ENCODE measurements around the gene HINT2. TPM values are rescaled to one million over a fixed set of nuclear protein-coding genes. Genes with fewer than 3 reads are reported as not detected.

HINT2 gene
- total RNA-seq, 4 donors from 2014 or later = 11.4 to 58.2 (median 50.6) TPM

- no peak for DNase-seq
- 68 to 73% methylated on average over 7 of the region's 7 CpGs for WGBS, 2 donors
- no peaks in the 10 kb centered on the region for H3K36me3 ChIP-seq
- TF ChIP-seq POLR2A (IDR thresholded peaks at IDR 0.05) (no peak), CTCF (IDR thresholded peaks at IDR 0.05) (no peak)
- H3K9me3 ChIP-seq = no peaks in the 10 kb centered on the region
- H3K4me3 ChIP-seq (replicated peaks in 1 of 3) = no peak overlapping the region
- peak overlapping the region in 1 of 3 donors; percentile 32 for H3K27ac ChIP-seq
- H3K27me3 ChIP-seq = no peaks in the 10 kb centered on the region
- intact Hi-C loops (cut with DNase I) = no loop called here
- H3K4me1 ChIP-seq = peaks cover 18% of the 10 kb centered on the region in 2 donors
These were observed 39.8 kb downstream of the HINT2 start for GRCh38 chr9:35774907-35775635.

- intact Hi-C loops (cut with DNase I) = no loop called here
- DNase-seq = no peak
- no peaks in the 10 kb centered on the region for H3K27me3 ChIP-seq
- H3K27ac ChIP-seq = peak overlapping the region in 1 of 3 donors; percentile 3
- no peak overlapping the region for H3K4me3 ChIP-seq (replicated peaks in 1 of 3)
- no peaks in the 10 kb centered on the region for H3K9me3 ChIP-seq
- TF ChIP-seq POLR2A (IDR thresholded peaks at IDR 0.05) (no peak), CTCF (IDR thresholded peaks at IDR 0.05) (no peak)
- WGBS, 2 donors = 90 to 91% methylated on average over 3 of the region's 3 CpGs
- H3K36me3 ChIP-seq = no peaks in the 10 kb centered on the region
- peaks cover 18% of the 10 kb centered on the region in 2 donors for H3K4me1 ChIP-seq
These were observed 42.9 kb downstream of the HINT2 start for GRCh38 chr9:35771943-35772342.

- peaks cover 18% of the 10 kb centered on the region in 2 donors for H3K4me1 ChIP-seq
- no peak overlapping the region for H3K4me3 ChIP-seq (replicated peaks in 1 of 3)
- no peaks in the 10 kb centered on the region for H3K36me3 ChIP-seq
- TF ChIP-seq CTCF (IDR thresholded peaks at IDR 0.05) (no peak), POLR2A (IDR thresholded peaks at IDR 0.05) (no peak)
- intact Hi-C loops (cut with DNase I) = no loop called here
- WGBS, 2 donors = 41 to 48% methylated on average over 1 of the region's 1 CpG
- peak overlapping the region in 2 of 3 donors; percentile 3 to 27 for H3K27ac ChIP-seq
- H3K27me3 ChIP-seq = no peaks in the 10 kb centered on the region
- no peaks in the 10 kb centered on the region for H3K9me3 ChIP-seq
- no peak for DNase-seq
These were observed 43.3 kb downstream of the HINT2 start for GRCh38 chr9:35771534-35771933.

- WGBS, 2 donors = 17 to 28% methylated on average over 4 of the region's 4 CpGs
- intact Hi-C loops (cut with DNase I) = no loop called here
- no peaks in the 10 kb centered on the region for H3K36me3 ChIP-seq
- no peak overlapping the region for H3K4me3 ChIP-seq (replicated peaks in 1 of 3)
- peak overlapping the region in 2 of 3 donors; percentile 3 to 27 for H3K27ac ChIP-seq
- no peaks in the 10 kb centered on the region for H3K9me3 ChIP-seq
- no peak for TF ChIP-seq CTCF (IDR thresholded peaks at IDR 0.05)
- TF ChIP-seq POLR2A (IDR thresholded peaks at IDR 0.05) = no peak
- DNase-seq = peak in 1 of 2 donors; percentile 20
- peaks cover 18% of the 10 kb centered on the region in 2 donors for H3K4me1 ChIP-seq
- no peaks in the 10 kb centered on the region for H3K27me3 ChIP-seq
These were observed 43.8 kb downstream of the HINT2 start for GRCh38 chr9:35771075-35771433.

GRCh38 chr9:35769763-35770162, 45.1 kb downstream of the HINT2 start:
- no peak overlapping the region for H3K27ac ChIP-seq
- no peak overlapping the region for H3K4me3 ChIP-seq (replicated peaks in 1 of 3)
- intact Hi-C loops (cut with DNase I) = no loop called here
- no peaks in the 10 kb centered on the region for H3K36me3 ChIP-seq
- no peaks in the 10 kb centered on the region for H3K27me3 ChIP-seq
- 96 to 97% methylated on average over 1 of the region's 1 CpG for WGBS, 2 donors
- no peaks in the 10 kb centered on the region for H3K9me3 ChIP-seq
- TF ChIP-seq POLR2A (IDR thresholded peaks at IDR 0.05) (no peak), CTCF (IDR thresholded peaks at IDR 0.05) (no peak)
- DNase-seq = no peak
- peaks cover 18% of the 10 kb centered on the region in 2 donors for H3K4me1 ChIP-seq
